ENCODE measurements around the gene OR51I1. TPM values are rescaled to one million over a fixed set of nuclear protein-coding genes. Genes with fewer than 3 reads are reported as not detected.

Gene OR51I1
- total and polyA plus RNA-seq, 2 of the 13 experiments (the other 11 are each of a cell fraction or from before 2014, with no cell fraction given): 0.09 TPM; not detected in 1

- H3K79me2 ChIP-seq (ENCODE audit: insufficient read depth, low read length): no peaks in the 10 kb centered on the region
- CTCF ChIA-PET (ENCODE audit: low intra/inter-chr PET ratio, low total read pairs): no interaction called here
These were observed 19.8 kb upstream of the OR51I1 start for GRCh38 chr11:5460983-5461621.

More at GRCh38 chr11:5460983-5461621, 19.8 kb upstream of the OR51I1 start:
- Histone ChIP-seq H3K27ac (ENCODE audit: extremely low read length, insufficient read depth, low read length) (no peak overlapping the region), H3K4me1 (ENCODE audit: insufficient read depth, low read length) (no peaks in the 10 kb centered on the region), H3K4me2 (ENCODE audit: low read depth, low read length) (no peak overlapping the region), H3K36me3 (replicated peaks in 1 of 2; ENCODE audit: control insufficient read depth in 1 of 2, insufficient read depth in 2 of 2, low read length in 2 of 2) (no peaks in the 10 kb centered on the region), H3K4me3 (replicated peaks in 1 of 3; ENCODE audit: insufficient read depth in 1 of 3, low read depth in 2 of 3, low read length in 3 of 3) (no peak overlapping the region), H3K9ac (ENCODE audit: insufficient read depth, low read depth, low read length) (no peak overlapping the region), H2AFZ (ENCODE audit: low read length) (no peak overlapping the region), H3K27me3 (ENCODE audit: control insufficient read depth in 1 of 2, insufficient read depth in 2 of 2, low read length in 2 of 2) (no peaks in the 10 kb centered on the region), H3K9me3 (ENCODE audit: low read length) (no peaks in the 10 kb centered on the region), H4K20me1 (ENCODE audit: insufficient read depth, low read length) (no peaks in the 10 kb centered on the region)
- no peak for DNase-seq (ENCODE audit: low spot score)
- FAIRE-seq: no peak
- no TSS peak for BruUV-seq (replicated peaks)
- intact Hi-C loops (cut with micrococcal nuclease; ENCODE audit: unreplicated experiment): no loop called here
- TF ChIP-seq SP2 (CRISPR knock-in tag; IDR thresholded peaks at IDR 0.05) (no peak), ZIK1 (CRISPR knock-in tag; IDR thresholded peaks at IDR 0.05; ENCODE audit: borderline replicate concordance, low read depth) (no peak), SKIL (CRISPR knock-in tag; IDR thresholded peaks at IDR 0.05; ENCODE audit: borderline replicate concordance) (no peak), HNF4A (CRISPR knock-in tag; IDR thresholded peaks at IDR 0.05) (no peak)
- TF ChIP-seq, protein P1, sequence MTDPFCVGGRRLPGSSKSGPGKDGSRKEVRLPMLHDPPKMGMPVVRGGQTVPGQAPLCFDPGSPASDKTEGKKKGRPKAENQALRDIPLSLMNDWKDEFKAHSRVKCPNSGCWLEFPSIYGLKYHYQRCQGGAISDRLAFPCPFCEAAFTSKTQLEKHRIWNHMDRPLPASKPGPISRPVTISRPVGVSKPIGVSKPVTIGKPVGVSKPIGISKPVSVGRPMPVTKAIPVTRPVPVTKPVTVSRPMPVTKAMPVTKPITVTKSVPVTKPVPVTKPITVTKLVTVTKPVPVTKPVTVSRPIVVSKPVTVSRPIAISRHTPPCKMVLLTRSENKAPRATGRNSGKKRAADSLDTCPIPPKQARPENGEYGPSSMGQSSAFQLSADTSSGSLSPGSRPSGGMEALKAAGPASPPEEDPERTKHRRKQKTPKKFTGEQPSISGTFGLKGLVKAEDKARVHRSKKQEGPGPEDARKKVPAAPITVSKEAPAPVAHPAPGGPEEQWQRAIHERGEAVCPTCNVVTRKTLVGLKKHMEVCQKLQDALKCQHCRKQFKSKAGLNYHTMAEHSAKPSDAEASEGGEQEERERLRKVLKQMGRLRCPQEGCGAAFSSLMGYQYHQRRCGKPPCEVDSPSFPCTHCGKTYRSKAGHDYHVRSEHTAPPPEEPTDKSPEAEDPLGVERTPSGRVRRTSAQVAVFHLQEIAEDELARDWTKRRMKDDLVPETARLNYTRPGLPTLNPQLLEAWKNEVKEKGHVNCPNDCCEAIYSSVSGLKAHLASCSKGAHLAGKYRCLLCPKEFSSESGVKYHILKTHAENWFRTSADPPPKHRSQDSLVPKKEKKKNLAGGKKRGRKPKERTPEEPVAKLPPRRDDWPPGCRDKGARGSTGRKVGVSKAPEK (CRISPR knock-in tag; IDR thresholded peaks at IDR 0.05; ENCODE audit: borderline replicate concordance): no peak
- TF ChIP-seq, protein P2, sequence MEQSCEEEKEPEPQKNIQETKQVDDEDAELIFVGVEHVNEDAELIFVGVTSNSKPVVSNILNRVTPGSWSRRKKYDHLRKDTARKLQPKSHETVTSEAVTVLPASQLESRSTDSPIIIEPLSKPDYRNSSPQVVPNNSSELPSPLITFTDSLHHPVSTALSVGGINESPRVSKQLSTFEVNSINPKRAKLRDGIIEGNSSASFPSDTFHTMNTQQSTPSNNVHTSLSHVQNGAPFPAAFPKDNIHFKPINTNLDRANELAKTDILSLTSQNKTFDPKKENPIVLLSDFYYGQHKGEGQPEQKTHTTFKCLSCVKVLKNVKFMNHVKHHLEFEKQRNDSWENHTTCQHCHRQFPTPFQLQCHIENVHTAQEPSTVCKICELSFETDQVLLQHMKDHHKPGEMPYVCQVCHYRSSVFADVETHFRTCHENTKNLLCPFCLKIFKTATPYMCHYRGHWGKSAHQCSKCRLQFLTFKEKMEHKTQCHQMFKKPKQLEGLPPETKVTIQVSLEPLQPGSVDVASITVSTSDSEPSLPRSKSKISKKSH (CRISPR knock-in tag; IDR thresholded peaks at IDR 0.05; ENCODE audit: borderline replicate concordance): no peak
- POLR2A ChIA-PET: no interaction called here
- 13% methylated on average over 4 of the region's 14 CpGs for WGBS (ENCODE audit: low lambda C conversion rate)
- in situ Hi-C loops (cut with HindIII; ENCODE audit: extremely low pct_ligation_motif_present, low pct_unique_long_range_greater_than_20kb): no loop called here
- ATAC-seq: no peak

Data from HepG2 (cell line).